GM10266 (cell line): ENCODE results near the gene DNAJA2.

ENCODE experiments used
- DNase-seq: peaks from one replicate; pipeline ENCODE4 v3.0.0; 2012; ENCODE audit errors: extremely low spot score
- CTCF ChIP-seq: IDR thresholded peaks from 2 replicates; pipeline ENCODE4 v1.5.1; 2012; ENCODE audit warnings: mild to moderate bottlenecking, low read depth; ENCODE audit not compliant: control insufficient read depth, insufficient read depth; ENCODE audit errors: missing control alignments

The DNAJA2 gene

GRCh38 chr16:46920402-46921068, 52.9 kb downstream of the DNAJA2 start:
- no peak for DNase-seq
- no peak for TF ChIP-seq CTCF

- DNase-seq = peak; percentile 77
- TF ChIP-seq CTCF = peak; percentile 57
Observed at GRCh38 chr16:46918905-46919792, 54.3 kb downstream of the DNAJA2 start.

GRCh38 chr16:46918400-46918799, 55.1 kb downstream of the DNAJA2 start:
- no peak for DNase-seq
- no peak for TF ChIP-seq CTCF

GRCh38 chr16:46916980-46917379, 56.5 kb downstream of the DNAJA2 start:
- no peak for TF ChIP-seq CTCF
- no peak for DNase-seq

- no peak for DNase-seq
- no peak for TF ChIP-seq CTCF
Observed at GRCh38 chr16:46915483-46916025, 57.9 kb downstream of the DNAJA2 start.

- TF ChIP-seq CTCF = no peak
- no peak for DNase-seq
Observed at GRCh38 chr16:46914556-46915201, 58.8 kb downstream of the DNAJA2 start.

- TF ChIP-seq CTCF = no peak
- DNase-seq = no peak
Observed at GRCh38 chr16:46911650-46912049, 61.8 kb downstream of the DNAJA2 start.
